ENCODE data around the gene EFNA4.

EFNA4 gene

GRCh38 chr1:155033524-155033923, 30.0 kb upstream of the EFNA4 start, which contains the start of the genes DCST1 and DCST2:
Gene DCST1, plus strand, starts transcription at chr1:155033824. Its CDS starts 213 bp downstream, at chr1:155034037.
Gene DCST2, minus strand, starts transcription at chr1:155033781. Its CDS starts 80 bp downstream, at chr1:155033701.
- no peak for DNase-seq (ENCODE audit: low spot score)

DNA sequence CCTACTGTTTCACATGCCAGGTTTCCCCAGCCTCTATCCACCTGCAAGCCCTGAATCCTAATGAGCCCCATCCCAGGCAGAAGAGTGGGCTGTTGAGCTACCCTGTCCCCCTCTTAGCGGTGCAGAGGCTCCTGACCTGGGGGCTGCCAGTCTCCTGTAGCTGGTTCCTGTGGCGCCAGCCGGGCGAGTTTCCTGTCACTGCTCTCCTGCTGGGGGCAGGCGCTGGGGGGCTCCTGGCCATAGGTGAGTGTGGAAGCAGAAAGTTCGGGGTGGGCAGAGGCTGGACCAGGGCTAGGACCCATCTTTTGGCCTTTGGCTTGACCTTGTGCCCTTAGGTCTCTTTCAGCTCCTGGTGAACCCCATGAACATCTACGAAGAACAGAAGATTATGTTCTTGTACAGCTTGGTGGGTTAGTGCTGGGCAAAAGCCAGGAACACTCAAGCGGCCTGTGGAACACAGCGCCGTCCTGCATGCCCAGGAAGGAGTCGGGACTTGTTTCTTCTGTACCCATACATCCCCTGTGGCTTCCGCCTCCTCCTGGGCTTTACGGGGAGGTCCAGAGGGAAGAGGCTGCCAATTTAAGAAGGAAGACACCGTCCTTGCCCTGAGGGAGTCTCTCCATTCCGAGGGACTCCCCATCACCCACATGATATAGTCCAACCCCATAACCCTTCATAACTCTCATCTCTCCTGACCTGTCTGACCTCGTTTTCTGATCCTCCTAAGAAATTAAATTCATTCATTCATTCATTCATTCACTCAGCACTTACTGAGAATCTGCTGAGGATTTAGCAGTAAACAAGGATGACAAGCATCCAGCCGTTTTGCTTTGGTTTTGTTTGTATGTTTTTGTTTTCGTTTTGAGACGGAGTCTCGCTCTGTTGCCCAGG, 29.0 kb upstream of the EFNA4 start:
- no peak for DNase-seq (ENCODE audit: low spot score)

DNA sequence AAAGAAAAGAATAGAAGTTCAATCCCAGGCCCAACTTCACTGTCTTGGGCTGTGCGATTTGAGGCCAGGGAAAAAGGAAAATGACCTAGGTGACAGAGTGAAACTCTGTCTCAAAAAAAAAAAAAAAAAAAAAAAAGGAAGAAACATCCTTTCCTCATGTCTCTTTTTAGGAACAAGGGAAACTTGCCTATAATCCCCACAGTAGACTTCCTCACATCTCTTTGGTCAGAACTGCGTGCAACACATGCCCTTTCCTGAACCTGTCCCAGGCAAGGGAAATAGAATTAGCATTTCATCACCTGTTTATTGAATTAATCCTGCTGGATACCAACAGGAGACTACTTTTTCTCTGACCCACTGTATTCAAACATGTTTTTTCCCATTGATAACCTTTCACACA, 27.6 kb upstream of the EFNA4 start:
- DNase-seq (ENCODE audit: low spot score) = no peak

DNA sequence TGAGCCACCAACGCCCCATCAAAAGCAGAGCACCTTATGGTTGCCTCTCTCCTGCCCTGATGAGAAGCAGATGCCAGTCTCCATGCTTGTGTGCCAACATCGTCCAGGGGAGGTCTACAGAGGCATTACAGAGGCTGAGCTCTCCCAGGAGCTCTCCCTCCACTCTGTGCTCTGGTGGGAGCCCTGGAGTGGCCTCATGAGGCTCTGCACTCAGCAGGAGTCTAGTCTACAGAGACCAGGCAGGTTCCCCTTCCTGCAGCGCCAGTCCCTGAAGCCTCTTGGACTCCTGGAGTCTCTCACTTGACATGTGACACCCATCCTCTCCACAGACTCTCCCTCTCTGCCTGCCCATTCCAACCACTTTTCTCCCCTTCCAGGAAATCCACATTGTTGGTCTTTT, 26.5 kb upstream of the EFNA4 start:
- no peak for DNase-seq (ENCODE audit: low spot score)

DNA sequence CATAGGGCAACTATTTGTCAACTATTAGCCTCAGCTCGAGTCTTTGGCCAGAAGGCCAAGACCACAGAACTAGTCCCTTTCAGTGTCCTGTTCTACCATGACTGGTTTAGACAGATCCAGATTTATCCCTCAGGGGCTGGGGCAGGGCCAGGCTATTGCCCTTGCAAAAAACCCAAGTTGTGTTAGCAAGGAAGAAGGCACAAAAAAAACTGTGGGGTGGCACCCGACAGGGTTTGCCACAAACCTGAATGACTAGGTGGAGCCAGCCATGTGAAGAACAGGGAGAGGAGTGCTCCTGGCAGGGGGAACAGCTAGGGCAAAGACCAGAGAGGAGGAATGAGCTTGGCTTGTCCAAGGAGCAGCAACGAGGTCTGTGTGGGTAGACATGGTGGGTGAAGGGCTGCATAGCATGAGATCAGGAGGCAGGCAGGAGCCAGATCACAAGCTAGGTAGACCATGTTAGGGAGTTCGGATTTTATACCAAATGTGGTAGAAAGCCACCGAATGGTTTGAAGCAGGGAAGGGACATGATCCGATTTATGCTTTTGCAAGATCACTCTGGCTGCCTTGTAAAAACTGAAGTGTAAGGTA, 25.6 kb upstream of the EFNA4 start:
- no peak for DNase-seq (ENCODE audit: low spot score)

GRCh38 chr1:155038602-155039307, 24.8 kb upstream of the EFNA4 start:
- DNase-seq (ENCODE audit: low spot score) = no peak

GRCh38 chr1:155039308-155039669, 24.3 kb upstream of the EFNA4 start:
- DNase-seq (ENCODE audit: low spot score) = no peak

DNA sequence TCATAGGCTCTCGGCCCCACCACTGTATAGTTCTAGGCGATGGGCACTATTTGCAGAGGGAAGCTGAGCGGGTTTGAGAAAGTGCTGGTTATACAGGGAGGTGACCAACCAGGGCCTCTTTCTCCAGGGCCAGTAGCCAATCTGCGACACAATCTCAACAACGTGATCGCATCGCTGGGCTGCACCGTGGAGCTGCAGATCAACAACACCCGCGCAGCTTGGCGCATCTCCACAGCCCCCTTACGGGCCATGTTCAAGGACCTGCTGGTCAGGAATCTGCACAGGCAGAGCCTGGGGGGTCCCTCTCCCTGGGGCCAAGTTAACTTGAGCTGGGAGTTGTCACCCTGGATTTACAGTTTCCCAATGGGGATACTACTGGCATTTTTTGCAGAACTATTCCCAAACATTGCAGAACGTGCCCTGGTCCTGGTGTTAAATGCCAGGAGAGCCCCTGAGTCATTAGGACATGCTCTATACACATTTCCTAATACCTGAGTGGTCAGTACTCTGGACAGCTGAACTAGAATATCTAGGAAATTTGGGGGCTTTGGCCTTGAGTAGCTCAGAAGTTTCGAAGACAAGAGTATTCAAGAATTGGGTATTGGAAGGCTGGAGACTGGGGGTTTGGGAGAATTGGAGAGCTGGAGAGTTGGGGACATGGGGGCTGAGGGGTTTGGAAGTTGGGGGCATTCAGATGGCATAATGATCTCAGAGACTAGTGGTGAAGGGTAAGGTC, 23.0 kb upstream of the EFNA4 start:
- no peak for DNase-seq (ENCODE audit: low spot score)

DNA sequence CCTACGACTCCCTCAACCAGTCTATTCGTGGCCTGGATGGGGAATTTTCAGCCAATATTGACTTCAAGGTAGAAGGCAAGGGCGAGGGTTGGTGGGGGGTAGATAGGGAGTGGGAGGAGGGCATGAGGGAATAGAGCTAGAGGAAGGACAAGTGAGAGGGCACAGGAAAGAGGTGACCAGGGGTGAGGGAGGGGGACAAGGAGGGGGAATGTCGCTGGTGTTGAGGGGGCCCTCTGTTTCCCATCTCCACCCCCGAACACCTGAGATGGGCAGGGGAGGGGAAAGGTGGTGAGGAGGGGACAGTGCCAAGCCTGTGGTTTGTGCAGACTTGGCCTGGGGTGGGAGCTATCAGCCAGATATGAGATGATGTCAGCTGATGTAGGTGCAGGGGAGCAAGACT, 20.8 kb upstream of the EFNA4 start:
- no peak for DNase-seq (ENCODE audit: low spot score)

DNA sequence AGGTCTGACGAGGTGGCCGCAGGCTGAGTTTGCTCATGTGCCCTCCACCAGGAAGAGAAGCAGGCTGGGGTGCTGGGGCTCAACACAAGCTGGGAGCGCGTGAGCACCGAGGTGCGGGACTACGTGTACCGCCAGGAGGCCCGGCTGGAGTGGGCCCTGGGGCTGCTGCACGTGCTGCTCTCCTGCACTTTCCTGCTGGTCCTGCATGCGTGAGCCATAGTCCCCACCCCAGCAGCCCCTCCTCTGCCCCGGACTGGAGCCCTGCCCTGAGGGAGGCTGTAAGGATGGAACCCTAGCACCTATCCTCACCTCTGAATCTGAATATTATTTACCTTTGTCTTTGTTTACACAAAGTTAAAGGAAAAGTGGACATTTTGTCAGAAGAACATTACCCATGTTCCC, 20.2 kb upstream of the EFNA4 start:
- DNase-seq (ENCODE audit: low spot score) = no peak

DNA sequence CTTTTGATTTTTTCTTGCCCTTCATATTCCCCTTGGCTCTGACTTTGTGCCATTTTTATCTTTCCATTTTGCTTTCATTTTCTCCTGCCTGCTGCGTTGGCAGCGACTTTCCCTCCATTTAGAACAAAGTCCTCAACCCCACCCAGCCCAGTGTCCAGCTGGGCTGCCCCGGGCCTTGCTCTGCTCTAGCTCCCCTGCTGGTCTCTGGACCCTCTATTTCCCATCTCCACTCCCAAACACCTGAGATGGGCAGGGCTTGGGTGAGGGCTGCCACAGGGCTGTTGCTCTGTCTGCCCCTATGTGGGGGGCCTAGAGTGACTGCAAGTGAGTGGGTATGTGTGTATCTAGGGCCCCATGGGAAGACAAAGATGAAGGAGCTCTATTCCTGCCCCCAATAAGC, 19.7 kb upstream of the EFNA4 start:
- no peak for DNase-seq (ENCODE audit: low spot score)

DNA sequence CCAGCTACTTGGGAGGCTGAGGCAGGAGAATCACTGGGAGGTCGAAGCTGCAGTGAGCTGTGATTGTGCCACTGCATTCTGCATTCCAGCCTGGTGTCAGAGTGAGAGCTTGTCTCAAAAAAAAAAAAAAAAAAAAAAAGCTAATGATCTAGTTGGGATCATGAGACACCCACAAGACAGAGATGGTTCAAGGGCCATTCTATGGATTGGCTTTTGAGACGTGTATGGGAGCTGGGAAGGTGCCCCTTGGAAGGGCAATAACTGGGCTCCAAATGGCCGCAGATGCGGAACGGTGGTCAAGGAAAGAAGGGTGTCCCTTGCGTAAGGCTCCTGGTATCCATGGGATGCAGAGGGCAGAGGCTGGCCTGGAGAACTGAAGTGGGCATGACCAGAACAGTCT, 19.2 kb upstream of the EFNA4 start:
- no peak for DNase-seq (ENCODE audit: low spot score)

- DNase-seq (ENCODE audit: low spot score) = no peak
Measured at GRCh38 chr1:155044812-155045657, 18.5 kb upstream of the EFNA4 start.

DNA sequence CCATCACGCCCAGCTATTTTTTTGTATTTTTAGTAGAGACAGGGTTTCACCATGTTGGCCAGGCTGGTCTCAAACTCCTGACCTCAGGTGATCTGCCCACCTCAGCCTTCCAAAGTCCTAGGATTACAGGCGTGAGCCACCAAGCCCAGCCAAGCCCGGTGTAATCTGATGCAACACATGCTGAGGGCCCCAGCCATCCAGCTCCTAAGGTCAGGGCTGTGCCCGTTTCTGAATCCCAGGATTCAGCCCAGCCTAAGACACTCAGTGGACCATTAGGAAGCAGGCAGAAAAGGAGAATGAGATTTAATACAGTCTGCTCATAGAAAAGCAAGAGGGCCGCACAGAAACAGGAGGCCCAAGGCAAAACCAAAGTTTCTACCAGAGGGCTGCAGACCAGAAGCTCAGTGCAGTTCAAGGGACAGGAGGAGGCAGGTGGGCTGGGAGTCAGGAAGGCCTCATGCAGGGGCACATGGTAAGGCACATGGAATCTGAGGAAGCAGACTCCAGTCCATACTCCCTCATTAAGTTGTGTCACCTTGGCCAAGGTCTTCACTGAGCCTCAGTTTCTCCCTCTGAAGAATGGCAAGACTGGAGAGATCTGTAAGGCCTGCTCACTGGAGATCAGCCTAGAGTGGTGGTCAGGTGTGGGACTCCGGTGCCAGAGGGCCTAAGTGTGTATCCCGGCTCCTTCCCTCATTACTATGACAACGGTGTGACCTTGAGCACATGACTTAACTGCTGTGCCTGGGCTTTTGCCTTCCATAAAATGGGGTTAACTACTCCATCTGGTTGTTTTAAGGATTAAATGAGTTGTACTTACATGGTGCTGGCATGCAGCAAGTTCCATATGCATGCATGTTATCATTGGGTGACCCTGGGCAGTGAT, 14.8 kb upstream of the EFNA4 start:
- no peak for DNase-seq (ENCODE audit: low spot score)

GRCh38 chr1:155049651-155050559, 13.6 kb upstream of the EFNA4 start:
- no peak for DNase-seq (ENCODE audit: low spot score)

DNA sequence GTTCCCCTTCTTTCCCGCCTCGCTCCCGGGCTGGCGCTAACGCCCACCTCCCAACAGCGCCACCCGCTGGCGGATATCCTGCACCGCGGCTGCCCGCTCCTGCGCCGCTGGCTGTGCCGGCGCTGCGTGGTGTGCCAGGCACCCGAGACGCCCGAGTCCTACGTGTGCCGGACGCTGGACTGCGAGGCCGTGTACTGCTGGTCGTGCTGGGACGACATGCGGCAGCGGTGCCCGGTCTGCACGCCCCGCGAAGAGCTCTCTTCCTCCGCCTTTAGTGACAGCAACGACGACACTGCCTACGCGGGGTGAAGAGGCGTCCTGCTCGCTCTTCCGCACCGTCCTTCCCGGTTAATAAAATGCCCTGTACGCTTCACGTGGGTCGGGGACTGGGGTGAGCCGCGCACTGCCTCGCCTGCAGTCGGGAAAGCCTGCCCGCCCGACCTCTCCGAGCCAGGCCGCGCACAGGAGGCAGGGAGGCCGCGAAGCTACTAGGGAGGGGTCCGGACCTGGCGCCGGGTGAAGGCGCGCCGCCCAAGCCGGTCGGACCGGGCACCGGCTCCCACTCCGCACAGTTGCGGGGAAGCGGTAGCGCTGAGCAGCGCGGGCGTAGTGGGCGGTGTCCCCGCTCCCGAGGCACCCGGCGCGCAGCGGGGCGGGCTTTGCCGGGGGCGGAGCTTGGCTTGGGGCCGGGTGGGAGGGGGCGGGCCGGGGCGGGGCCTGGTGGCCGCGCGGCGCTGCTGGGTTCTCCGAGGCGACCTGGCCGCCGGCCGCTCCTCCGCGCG, 12.8 kb upstream of the EFNA4 start, which contains the start of gene ADAM15:
TSS of gene ADAM15 (plus strand) at position 757 of the 782 bp plus-strand sequence. CDS start 71 bp downstream, outside the sequence.
- DNase-seq (ENCODE audit: low spot score) = peak; percentile 91

DNA sequence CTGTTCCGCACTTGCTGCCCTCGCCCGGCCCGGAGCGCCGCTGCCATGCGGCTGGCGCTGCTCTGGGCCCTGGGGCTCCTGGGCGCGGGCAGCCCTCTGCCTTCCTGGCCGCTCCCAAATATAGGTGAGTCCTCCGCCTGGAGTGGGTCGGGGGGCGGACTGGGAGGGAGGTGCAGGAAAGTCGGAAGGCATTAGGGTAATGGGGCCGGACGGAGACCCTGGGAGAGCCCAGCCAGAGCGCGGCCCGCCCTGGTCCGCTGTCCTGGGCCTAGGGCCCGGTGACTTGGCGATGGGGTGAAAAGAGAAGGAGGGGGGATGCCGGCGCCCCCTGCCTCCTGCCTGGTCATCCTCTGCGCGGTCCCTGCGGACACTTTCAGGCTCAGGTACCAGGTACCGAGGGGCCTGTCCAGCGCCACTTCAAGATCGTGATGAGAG, 12.2 kb upstream of the EFNA4 start:
- no peak for DNase-seq (ENCODE audit: low spot score)

- no peak for DNase-seq (ENCODE audit: low spot score)
Measured at GRCh38 chr1:155051777-155052398, 11.7 kb upstream of the EFNA4 start.
